GM11168 (cell line): ENCODE results near the gene COPS4.
"Not testable (repeated sequence)": the region's sequence is repeated elsewhere in the genome, so short reads cannot be mapped to it uniquely, and the experiment has no call there.

ENCODE experiments used
- in situ Hi-C: fragments of 300-500 bp; cut with MboI; formaldehyde crosslinking; loops from one replicate; pipeline ENCODE4 v1.12.0; 2022; ENCODE audit warnings: low sequenced_read_pairs; ENCODE audit not compliant: unreplicated experiment

COPS4 gene

GRCh38 chr4:83034630-83035494 lies at the start of gene COPS4:
COPS4 (plus strand) TSS chr4:83035183; CDS start chr4:83035225, 42 bp downstream.
- in situ Hi-C loops, result no loop called here

GRCh38 chr4:82987519-82987918 lies 47.5 kb upstream of the COPS4 start:
- in situ Hi-C loops, result not testable (repeated sequence)

- in situ Hi-C loops, result no loop called here
These were observed 46.6 kb upstream of the COPS4 start for GRCh38 chr4:82988323-82988832.

- in situ Hi-C loops, result no loop called here
These were observed 45.2 kb upstream of the COPS4 start for GRCh38 chr4:82989575-82990429.

GRCh38 chr4:82994834-82995233 lies 40.1 kb upstream of the COPS4 start:
- in situ Hi-C loops, result no loop called here

GRCh38 chr4:82998898-82999297 lies 36.1 kb upstream of the COPS4 start:
- in situ Hi-C loops, result no loop called here

GRCh38 chr4:83002329-83002728 lies 32.7 kb upstream of the COPS4 start:
- in situ Hi-C loops, result no loop called here

- in situ Hi-C loops, result not testable (repeated sequence)
These were observed 31.8 kb upstream of the COPS4 start for GRCh38 chr4:83003044-83003791.

- in situ Hi-C loops, result no loop called here
These were observed 25.5 kb upstream of the COPS4 start for GRCh38 chr4:83009529-83009928.

GRCh38 chr4:83010111-83010521 lies 24.9 kb upstream of the COPS4 start:
- in situ Hi-C loops, result no loop called here

- in situ Hi-C loops, result no loop called here
These were observed 24.3 kb upstream of the COPS4 start, which contains the start of gene LIN54 for GRCh38 chr4:83010522-83011318. LIN54 (minus strand) TSS chr4:83010823; CDS start chr4:82984844, 25,979 bp downstream.

GRCh38 chr4:83011689-83012199 lies 23.2 kb upstream of the COPS4 start:
- in situ Hi-C loops, result no loop called here

- in situ Hi-C loops, result no loop called here
These were observed 22.7 kb upstream of the COPS4 start for GRCh38 chr4:83012200-83012686.

GRCh38 chr4:83012687-83013419 lies 22.1 kb upstream of the COPS4 start:
- in situ Hi-C loops, result no loop called here

- in situ Hi-C loops, result no loop called here
These were observed 21.5 kb upstream of the COPS4 start for GRCh38 chr4:83013420-83013867.

GRCh38 chr4:83013902-83014301 lies 21.1 kb upstream of the COPS4 start:
- in situ Hi-C loops, result no loop called here

GRCh38 chr4:83019794-83020494 lies 15.0 kb upstream of the COPS4 start:
- in situ Hi-C loops, result no loop called here
